Activated CD4-positive, alpha-beta T cell treated with anti-CD3 and anti-CD28 coated beads for 24 hours (primary cell): ENCODE measurements around the gene PARP2.
"Not testable (repeated sequence)": the region's sequence is repeated elsewhere in the genome, so short reads cannot be mapped to it uniquely, and the experiment has no call there.

Source experiments
- DNase-seq, 2 donors: peaks; one replicate each; pipeline ENCODE4 v3.0.0-alpha.2; 2020; ENCODE audit warnings: low read depth in 2 of 2

The PARP2 gene, protein sequence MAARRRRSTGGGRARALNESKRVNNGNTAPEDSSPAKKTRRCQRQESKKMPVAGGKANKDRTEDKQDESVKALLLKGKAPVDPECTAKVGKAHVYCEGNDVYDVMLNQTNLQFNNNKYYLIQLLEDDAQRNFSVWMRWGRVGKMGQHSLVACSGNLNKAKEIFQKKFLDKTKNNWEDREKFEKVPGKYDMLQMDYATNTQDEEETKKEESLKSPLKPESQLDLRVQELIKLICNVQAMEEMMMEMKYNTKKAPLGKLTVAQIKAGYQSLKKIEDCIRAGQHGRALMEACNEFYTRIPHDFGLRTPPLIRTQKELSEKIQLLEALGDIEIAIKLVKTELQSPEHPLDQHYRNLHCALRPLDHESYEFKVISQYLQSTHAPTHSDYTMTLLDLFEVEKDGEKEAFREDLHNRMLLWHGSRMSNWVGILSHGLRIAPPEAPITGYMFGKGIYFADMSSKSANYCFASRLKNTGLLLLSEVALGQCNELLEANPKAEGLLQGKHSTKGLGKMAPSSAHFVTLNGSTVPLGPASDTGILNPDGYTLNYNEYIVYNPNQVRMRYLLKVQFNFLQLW

DNA sequence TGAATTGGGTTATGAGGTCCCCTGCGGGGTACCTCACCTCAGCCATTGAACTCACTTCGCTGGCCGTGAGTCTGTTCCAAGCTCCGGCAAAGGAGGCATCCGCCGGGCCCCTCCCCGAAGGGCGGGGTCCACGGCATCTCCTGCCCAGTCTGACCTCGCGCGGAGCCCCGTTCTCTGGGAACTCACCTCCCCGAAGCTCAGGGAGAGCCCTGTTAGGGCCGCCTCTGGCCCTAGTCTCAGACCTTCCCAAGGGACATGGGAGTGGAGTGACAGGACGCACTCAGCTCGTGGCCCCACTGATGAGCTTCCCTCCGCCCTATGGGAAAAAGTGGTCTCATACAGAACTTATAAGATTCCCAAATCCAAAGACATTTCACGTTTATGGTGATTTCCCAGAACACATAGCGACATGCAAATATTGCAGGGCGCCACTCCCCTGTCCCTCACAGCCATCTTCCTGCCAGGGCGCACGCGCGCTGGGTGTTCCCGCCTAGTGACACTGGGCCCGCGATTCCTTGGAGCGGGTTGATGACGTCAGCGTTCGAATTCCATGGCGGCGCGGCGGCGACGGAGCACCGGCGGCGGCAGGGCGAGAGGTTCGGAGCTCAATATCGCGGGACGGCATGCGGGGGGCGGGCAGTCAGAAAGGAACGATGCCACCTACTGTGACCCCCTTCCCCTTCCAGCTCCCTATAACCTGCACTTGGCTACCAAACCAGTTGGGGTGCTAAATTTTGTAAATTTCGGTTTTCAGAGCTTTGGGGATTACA lies at the start of gene PARP2:
TSS of gene PARP2 (plus strand) at position 544 of the 770 bp plus-strand sequence. CDS start at position 551, 7 bp downstream.
- peak; percentile 89 to 91 for DNase-seq

DNA sequence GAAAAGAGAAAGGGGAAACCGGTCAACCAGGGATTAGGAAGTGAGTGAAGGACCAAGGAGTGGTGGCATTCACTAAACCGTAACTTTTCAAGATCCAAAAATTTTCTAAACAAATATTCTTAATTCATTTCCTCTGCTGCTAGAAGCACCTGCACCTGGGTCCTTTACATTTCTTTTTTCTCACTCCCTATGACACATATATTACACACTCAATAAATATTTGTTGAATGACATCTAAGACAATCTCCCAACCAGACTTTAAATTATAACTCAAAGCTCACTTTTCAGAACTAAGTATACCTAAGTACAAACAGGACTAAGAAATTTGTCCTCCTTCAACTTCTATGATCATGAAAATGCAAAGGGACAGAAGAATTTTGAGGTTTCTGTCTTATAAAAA lies 48.8 kb upstream of the PARP2 start:
- DNase-seq: no peak

DNA sequence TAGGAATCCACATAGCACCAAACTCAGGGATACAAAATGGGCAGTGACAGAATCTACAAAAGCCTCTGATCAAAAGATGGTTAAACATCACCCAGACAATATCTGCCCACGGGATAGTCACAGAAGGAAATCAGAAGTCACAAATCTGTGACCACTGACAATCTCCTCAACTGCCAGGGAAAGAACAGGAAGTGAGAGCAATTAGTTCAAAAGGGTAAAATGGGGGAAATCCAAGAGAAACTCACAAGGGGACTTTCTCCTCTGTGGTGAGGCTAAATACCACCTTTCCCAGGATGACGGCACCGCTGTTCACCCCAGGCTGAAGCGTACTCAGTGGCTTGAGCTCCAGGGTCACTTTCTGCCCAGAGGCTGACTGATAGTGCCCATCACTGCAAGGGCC lies 48.4 kb upstream of the PARP2 start:
- DNase-seq: no peak

DNA sequence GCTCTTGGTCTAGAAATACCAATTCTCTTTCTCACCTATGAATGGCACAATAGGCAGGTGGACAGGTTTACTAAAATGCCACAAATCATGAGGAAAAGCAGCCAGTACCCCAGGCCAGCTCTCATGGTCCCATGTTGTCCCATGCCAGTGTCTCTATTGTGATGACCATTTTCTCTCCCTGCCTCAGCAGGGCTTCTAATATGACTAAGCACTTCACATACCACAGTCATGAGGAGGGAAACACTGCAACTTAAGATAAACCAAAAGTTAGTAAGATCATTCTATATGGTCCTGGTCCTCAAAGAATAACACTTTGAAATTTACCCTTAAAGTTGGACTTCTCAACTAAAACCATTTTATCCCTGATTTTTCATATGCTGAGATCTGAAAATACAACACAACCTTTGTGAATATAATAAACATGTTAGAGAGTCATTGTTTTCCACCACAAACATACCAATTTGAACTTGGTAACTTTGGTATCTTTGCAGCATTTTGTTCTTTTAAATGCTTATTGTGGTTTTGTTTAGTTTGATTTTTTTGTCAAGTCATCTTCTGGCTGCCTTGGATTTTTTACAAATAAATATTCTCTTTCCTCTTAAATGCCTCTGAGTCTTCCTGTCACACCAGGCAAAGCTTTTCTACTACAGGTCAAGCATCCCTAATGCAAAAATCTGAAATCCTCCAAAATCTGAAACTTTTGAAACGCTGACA lies 41.2 kb upstream of the PARP2 start:
- DNase-seq: no peak

DNA sequence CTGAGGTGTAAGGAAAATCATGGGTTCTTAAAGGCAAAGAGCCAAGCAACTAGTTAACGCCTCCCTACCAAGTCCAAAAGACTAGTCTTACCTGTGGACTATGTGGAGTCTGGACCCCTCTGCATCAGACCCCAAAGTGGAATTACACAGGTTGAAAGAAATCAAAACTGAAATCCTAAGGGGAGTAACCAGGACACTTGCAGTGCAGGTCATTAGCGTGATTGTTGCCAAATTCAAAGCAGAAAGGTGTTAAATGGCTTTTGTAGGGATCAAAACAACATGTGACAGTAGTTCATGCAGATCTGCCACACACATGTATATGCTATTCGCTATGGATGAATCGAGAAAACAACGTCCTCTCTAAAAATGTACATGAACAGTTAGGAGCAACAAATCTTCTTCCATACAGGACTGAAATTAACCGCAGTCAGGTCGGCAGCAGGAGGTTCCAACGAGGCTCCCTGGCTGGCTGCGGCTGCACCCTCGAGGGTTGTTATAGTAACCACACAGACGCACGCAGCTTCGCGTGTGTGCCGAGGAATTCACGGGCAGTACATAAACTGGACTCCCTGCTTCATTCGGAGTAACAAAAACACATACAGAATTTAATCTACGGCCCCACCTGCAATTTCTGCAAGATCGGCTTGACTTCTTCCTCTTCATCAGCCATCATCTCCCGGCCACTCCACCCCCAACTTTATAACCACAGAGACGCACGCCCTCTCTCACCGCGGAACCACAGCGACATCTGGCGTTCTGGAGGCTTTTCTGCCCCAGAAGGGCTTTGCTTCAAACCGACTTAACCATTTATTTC lies 38.0 kb upstream of the PARP2 start, which contains the start of gene TTC5:
TSS of gene TTC5 (minus strand) at position 687 of the 814 bp plus-strand sequence. CDS start at position 673, 14 bp downstream.
- DNase-seq: peak; percentile 84 to 88

DNA sequence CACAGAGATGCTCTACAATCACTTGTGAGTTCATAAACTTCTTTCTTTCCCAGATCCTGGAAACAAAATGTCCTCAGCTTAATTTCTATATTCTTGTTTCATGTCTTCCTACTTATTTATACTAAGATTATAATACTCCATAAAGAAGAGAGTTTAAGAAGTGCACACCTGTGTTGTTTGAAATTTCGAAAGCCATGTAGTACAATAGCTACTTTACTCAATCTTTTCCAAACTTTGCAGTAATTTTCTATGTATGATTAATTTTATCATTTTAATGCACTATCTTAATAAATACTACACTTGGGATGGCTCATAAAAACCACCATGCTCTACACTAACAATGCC lies 37.4 kb upstream of the PARP2 start:
- DNase-seq: no peak

DNA sequence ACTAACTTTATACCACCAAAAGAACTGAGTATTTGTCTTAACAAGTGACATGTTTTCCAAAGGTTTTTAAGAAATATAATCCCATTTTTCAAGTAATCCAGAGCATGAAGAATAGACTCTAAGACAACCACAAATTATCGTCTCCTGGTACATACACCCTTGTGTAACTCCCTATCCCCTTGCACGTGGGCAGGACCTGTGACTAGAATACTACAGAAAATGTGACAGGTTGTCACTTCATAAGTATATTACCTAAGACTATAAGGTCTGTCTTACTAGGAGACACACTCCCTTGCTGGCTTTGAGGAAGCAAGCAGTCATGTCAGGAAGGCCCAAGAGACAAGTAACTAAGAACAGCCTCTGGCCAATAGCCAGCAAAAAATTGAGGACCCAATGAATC lies 29.4 kb upstream of the PARP2 start:
- no peak for DNase-seq

DNA sequence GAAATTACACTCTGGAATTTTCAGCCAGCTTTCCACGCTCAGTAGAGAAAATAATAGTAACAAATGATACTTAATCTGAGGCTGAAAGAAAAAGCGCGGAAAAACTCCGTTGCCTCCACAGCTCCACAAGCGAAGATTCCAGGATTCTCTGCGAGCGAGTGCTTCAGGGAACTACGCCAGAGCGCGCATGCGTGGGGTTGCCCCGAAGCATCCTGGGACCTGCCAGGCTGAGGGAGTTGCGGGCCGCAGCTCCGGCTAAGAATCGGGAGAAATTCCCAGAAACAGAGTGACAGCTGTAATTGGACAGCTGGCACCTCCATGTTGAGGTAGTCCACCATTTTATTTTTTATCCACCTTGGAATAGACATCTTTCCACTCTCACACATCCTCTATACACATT lies 25.7 kb upstream of the PARP2 start:
- no peak for DNase-seq

DNA sequence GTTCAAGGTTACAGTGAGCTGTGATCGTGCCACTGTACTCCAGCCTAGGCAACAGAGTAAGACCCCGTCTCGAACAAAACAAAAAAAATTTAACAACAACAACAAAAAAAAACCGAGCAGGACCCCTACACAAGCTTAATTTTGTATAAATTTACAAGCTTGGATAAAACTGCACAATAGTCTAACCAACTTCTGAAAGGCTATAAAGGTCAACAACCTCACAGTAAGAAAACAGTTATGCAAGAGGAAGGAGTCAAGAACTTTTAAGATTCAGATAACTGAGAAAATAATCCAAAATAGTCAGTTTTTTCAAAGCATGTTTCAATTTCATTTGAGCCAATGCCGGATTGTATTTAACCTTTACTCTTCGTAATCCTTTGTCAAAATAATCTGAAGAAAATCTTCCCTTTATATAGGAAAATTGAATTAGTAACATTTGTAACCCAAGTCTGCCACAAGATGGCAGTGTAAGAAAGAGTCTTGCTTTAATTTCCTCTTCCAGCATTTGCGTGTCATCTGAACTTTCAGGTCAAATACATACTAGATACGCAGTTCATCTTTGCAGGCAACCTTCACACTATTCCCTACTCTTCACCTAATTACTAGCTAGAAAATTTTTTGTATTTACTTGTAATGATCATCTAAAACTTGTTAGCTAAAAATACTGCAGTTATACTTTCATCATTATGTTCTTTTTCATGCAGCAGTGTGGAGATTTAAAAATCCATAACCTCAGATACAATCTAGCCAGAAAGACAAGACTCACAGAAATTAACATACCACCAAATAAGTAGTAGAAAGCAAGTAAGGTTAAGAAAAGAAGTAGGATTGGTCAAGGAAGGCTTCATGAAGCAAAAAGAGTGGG lies 16.2 kb upstream of the PARP2 start:
- peak in 1 of 2 donors; percentile 37 for DNase-seq

DNA sequence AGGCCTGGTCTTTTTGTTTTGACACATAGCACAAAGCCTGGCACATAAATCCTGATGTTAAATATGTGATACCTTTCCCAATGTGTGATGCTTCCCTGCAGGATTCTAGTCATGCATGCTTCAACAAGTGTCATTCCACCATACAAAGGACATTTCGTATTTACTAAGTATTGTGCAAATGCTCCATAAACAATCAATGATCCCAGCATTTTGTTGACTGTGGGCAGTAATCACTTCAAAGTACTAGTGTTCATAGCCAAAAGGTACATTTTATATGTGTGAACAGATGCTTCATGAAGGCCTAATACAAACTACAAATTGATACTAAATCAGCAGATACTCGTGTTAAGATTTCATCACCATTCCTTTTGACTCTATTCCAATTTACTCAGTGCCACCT lies 14.7 kb upstream of the PARP2 start:
- DNase-seq: no peak

DNA sequence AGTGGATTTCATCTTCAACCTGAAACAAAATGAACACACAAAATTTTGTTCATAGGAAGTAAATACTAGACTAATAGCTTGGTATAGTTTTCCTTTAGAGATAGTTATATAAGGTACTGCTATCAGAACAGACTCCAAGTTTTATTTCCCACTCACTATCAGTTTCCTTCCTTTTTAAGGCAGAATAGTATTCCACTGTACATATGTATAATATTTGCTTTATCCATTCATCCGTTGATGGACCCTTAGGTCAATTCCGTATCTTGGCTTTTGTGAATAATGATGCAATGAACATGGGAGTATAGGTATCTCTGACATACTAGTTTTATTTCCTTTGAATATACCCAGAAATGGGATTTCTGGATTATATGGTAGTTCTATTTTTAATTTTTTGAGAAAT lies 14.1 kb upstream of the PARP2 start:
- DNase-seq: no peak

DNA sequence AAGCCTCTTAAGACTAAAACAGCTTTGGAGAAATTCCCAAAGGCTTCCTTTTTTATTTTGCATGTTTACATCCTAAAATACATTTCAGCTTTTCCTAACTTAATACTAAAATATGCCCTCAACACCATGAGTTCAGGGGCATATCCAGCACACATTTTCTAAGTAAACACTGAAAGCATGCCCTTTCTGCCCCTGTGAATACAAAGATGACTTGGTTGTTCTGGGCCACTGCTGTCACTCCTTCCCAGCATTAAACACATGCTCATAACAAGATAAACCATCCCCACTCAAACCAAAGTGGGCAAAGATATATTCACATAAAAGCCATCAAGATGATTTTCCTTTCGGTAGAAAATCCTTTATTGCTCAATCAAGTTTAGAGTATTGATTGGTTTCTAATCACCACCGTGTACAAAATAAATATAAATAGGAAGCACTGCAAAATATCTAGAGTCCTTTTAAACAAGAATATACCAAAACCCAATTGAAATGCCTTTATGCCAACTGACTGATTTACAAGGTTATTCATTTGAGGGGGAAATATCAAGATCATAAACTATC lies 12.3 kb upstream of the PARP2 start:
- DNase-seq: no peak

DNA sequence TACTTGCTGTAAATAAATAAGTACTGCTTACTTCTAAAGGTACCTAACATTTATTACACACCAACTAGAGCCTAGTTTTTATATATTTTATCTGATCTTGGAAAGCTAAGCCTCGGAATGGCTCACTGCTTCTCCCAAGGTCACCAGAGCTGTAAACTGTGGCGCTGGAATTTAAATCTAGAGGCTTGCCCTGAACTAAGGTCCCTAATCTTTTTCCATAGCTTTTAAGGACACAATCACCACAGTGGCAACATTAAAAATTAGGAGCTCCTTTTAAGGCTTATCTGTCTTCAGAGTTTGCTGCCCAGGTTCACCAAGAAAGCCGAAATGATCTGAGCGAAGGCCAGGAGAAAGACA lies 11.0 kb upstream of the PARP2 start:
- DNase-seq: no peak

DNA sequence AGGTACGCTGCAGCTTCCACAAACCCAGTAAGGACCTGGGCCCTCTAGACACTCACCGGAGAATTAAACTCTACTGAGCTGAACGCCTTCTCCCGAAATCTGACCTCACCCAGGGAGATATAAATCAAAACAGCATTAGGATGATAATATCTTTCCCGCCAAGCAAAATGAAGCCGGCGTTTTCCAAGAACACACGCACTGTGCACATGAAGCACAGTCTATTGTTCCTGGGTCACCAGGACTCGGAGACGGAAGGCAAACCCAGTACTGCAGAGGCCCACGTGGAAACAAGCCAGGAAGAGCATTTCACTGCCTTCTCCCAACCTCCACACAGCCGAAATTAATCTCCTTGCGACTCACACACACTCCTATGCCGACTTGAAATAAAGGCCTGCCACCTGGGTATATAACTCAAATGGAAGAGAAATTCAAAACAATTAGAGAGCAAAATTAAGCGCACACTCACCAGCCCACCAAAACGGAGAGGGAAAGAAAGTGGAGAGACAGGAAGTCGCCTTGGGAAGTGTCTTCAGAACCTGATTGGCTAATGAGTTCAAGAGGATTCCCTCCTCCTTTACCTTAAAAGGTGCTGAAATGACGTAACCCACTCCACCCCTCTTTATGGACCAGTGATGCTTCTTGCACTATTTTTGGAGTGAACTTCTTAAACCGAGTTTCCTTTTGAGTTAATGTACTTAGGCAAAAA lies 10.5 kb upstream of the PARP2 start, which contains the start of gene CCNB1IP1:
TSS of gene CCNB1IP1 (minus strand) at position 492 of the 706 bp plus-strand sequence. CDS start 16,756 bp downstream, outside the sequence.
- peak; percentile 8 to 36 for DNase-seq

DNA sequence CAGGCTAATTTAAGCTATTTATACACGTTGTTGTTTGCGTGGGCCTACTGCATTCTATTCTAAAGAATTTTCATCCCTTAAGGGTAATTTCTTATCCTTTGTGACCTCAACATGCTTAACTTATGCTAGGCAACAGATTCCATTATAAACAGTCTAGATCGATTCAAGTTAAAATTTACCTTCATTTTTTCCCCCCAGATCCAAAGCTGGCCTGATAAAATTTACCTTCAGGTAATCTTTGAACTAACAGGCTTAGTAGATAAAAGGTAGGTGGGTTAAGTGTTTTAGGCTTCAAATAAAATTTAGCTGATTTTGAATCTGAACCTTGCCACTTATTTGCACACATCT lies 10.0 kb upstream of the PARP2 start:
- no peak for DNase-seq

DNA sequence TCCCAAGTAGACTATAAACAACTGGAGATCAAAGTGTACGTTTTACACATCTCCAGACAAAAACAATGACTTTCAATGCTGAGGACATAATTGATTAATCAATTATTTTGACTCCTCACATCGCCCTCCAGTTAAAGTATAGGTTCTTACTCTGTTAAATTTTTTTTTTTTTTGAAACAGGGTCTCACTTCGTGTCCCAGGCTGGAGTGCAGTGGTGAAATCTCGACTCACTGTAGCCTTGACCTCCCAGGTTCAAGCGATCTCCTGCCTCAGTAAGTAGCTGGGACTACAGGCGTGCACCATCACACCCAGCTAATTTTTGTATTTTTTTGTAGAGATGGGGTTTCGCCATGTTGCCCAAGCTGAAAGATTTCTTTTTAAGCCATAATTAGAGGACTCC lies 9.4 kb upstream of the PARP2 start:
- no peak for DNase-seq

DNA sequence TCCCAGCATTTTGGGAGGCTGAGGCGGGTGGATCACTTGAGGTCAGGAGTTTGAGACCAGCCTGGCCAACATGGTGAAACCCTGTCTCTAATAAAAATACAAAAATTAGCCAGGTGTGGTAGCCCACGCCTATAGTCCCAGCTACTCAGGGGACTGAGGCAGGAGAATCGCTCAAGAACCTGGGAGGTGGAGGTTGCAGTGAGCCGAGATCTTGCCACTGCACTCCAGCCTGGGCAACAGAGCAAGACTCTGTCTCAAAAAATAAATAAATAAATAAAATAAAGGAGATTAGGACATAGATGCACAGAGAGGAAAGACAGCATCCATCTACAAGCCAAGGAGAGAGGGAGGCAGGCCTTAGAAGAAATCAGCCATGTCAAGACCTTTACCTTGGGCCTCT lies 2.4 kb upstream of the PARP2 start:
- not testable (repeated sequence) for DNase-seq

DNA sequence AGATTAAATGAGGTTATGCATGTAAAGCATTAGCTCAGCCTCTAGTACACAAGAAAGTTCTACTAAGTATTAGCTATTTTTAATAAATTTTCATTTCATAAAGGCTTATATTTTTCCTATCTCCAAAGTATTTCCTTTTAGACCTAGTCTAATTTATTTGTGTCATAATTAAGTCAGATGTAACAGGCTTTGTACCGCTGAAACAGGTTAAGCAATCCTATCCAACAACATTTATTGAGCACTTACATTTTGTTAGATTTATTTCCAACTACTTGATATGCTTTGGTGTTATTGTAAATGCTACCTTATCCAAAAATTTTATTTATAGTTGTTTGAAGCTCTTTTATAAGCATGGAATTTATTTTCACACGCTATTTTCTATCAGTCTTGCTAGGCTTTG lies 1.8 kb upstream of the PARP2 start:
- DNase-seq: no peak

DNA sequence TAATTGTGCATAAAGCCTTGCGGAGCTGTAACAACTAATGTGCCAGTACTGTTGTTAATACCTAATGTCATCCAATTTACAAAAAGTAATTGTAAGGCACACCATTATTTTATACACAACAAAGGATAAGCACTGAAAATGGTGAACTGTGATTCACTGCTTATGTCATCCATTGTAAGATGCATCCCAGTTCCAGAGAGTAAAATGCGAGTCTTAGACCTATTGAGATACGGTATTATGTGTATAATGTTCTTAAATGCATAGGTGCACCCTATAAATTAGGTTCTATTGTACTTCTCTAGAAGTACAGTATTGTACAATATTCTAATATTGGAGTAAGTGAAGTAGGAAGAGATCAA lies 406 bp downstream of the PARP2 start:
- no peak for DNase-seq
